ENCODE measurements around the gene CYB561D1.

The CYB561D1 gene

DNA sequence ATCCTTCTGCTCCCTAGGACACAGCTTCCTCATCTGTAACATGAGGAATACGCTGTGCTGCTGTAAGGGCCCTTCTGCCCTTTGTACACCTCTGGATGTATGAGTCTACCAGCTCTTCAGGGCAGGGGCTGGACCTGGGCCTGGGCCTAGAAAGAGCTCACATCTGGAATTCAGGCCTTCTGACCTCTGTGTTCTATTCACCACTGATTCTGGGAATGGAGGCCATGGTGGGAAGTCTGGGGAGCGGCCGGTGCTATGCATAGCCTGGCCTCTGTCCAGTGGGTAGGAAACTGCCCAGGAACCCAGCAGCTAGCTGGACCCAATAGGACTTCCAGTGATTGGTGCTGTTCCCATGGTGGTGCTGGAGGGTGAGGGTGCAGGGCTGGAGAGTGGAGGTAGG lies 34.8 kb downstream of the CYB561D1 start:
- H3K9me2 ChIP-seq (replicated peaks; ENCODE audit: control insufficient read depth, low read length) = no peaks in the 10 kb centered on the region
- H3K79me2 ChIP-seq (ENCODE audit: control insufficient read depth, low read length) = no peaks in the 10 kb centered on the region
- H3K9me3 ChIP-seq (ENCODE audit: control insufficient read depth, insufficient read depth, low read length) = no peaks in the 10 kb centered on the region
- no peak for TF ChIP-seq EZH2phosphoT487 (IDR thresholded peaks at IDR 0.05; ENCODE audit: borderline replicate concordance, low read length)
- TF ChIP-seq, protein P1, sequence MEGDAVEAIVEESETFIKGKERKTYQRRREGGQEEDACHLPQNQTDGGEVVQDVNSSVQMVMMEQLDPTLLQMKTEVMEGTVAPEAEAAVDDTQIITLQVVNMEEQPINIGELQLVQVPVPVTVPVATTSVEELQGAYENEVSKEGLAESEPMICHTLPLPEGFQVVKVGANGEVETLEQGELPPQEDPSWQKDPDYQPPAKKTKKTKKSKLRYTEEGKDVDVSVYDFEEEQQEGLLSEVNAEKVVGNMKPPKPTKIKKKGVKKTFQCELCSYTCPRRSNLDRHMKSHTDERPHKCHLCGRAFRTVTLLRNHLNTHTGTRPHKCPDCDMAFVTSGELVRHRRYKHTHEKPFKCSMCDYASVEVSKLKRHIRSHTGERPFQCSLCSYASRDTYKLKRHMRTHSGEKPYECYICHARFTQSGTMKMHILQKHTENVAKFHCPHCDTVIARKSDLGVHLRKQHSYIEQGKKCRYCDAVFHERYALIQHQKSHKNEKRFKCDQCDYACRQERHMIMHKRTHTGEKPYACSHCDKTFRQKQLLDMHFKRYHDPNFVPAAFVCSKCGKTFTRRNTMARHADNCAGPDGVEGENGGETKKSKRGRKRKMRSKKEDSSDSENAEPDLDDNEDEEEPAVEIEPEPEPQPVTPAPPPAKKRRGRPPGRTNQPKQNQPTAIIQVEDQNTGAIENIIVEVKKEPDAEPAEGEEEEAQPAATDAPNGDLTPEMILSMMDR (IDR thresholded peaks at IDR 0.05; ENCODE audit: low read depth, low read length, poor library complexity, severe bottlenecking) = no peak
- no peak overlapping the region for H3K4me2 ChIP-seq (ENCODE audit: low read length)
- peaks cover 5% of the 10 kb centered on the region for H3K4me1 ChIP-seq (ENCODE audit: control insufficient read depth, low read length)
- no peak overlapping the region for H3K4me3 ChIP-seq (ENCODE audit: low read length)
- H3K27me3 ChIP-seq (ENCODE audit: control insufficient read depth, low read length) = peaks cover 18% of the 10 kb centered on the region
- H3K27ac ChIP-seq (ENCODE audit: low read depth, low read length) = no peak overlapping the region
- no peaks in the 10 kb centered on the region for H4K20me1 ChIP-seq (ENCODE audit: control insufficient read depth, insufficient read depth, low read depth, low read length)
- no peaks in the 10 kb centered on the region for H3K36me3 ChIP-seq (ENCODE audit: control insufficient read depth, low read length)
- H3F3A ChIP-seq (ENCODE audit: control insufficient read depth, insufficient read depth) = no peaks in the 10 kb centered on the region

- no peaks in the 10 kb centered on the region for H3K79me2 ChIP-seq (ENCODE audit: control insufficient read depth, low read length)
- H3K9me2 ChIP-seq (replicated peaks; ENCODE audit: control insufficient read depth, low read length) = no peaks in the 10 kb centered on the region
- H3K4me1 ChIP-seq (ENCODE audit: control insufficient read depth, low read length) = peaks cover 5% of the 10 kb centered on the region
- no peaks in the 10 kb centered on the region for H3F3A ChIP-seq (ENCODE audit: control insufficient read depth, insufficient read depth)
- no peak overlapping the region for H3K4me2 ChIP-seq (ENCODE audit: low read length)
- no peak overlapping the region for H3K27ac ChIP-seq (ENCODE audit: low read depth, low read length)
- no peaks in the 10 kb centered on the region for H3K36me3 ChIP-seq (ENCODE audit: control insufficient read depth, low read length)
- TF ChIP-seq, protein P1 (IDR thresholded peaks at IDR 0.05; ENCODE audit: low read depth, low read length, poor library complexity, severe bottlenecking) = no peak
- TF ChIP-seq EZH2phosphoT487 (IDR thresholded peaks at IDR 0.05; ENCODE audit: borderline replicate concordance, low read length) = no peak
- H3K9me3 ChIP-seq (ENCODE audit: control insufficient read depth, insufficient read depth, low read length) = no peaks in the 10 kb centered on the region
- H3K27me3 ChIP-seq (ENCODE audit: control insufficient read depth, low read length) = peaks cover 18% of the 10 kb centered on the region
- H4K20me1 ChIP-seq (ENCODE audit: control insufficient read depth, insufficient read depth, low read depth, low read length) = no peaks in the 10 kb centered on the region
- H3K4me3 ChIP-seq (ENCODE audit: low read length) = no peak overlapping the region
Measured at GRCh38 chr1:109529881-109530456, 36.1 kb downstream of the CYB561D1 start.

GRCh38 chr1:109530457-109531087 lies 36.7 kb downstream of the CYB561D1 start:
- no peaks in the 10 kb centered on the region for H3F3A ChIP-seq (ENCODE audit: control insufficient read depth, insufficient read depth)
- H3K9me2 ChIP-seq (replicated peaks; ENCODE audit: control insufficient read depth, low read length) = no peaks in the 10 kb centered on the region
- H3K9me3 ChIP-seq (ENCODE audit: control insufficient read depth, insufficient read depth, low read length) = no peaks in the 10 kb centered on the region
- H4K20me1 ChIP-seq (ENCODE audit: control insufficient read depth, insufficient read depth, low read depth, low read length) = no peaks in the 10 kb centered on the region
- TF ChIP-seq EZH2phosphoT487 (IDR thresholded peaks at IDR 0.05; ENCODE audit: borderline replicate concordance, low read length) = no peak
- TF ChIP-seq, protein P1 (IDR thresholded peaks at IDR 0.05; ENCODE audit: low read depth, low read length, poor library complexity, severe bottlenecking) = no peak
- H3K4me3 ChIP-seq (ENCODE audit: low read length) = no peak overlapping the region
- H3K27me3 ChIP-seq (ENCODE audit: control insufficient read depth, low read length) = peaks cover 17% of the 10 kb centered on the region
- no peak overlapping the region for H3K4me2 ChIP-seq (ENCODE audit: low read length)
- no peak overlapping the region for H3K27ac ChIP-seq (ENCODE audit: low read depth, low read length)
- peaks cover 5% of the 10 kb centered on the region for H3K4me1 ChIP-seq (ENCODE audit: control insufficient read depth, low read length)
- H3K36me3 ChIP-seq (ENCODE audit: control insufficient read depth, low read length) = no peaks in the 10 kb centered on the region
- no peaks in the 10 kb centered on the region for H3K79me2 ChIP-seq (ENCODE audit: control insufficient read depth, low read length)

All from DOHH2 (cell line).